Psoas muscle (tissue), 8 donors: ENCODE measurements around the gene UTY. TPM values are rescaled to one million over a fixed set of nuclear protein-coding genes. Genes with fewer than 3 reads are reported as not detected.

Experiments
- ATAC-seq, 4 donors: fragments of 200-7000 bp; cut with Tn5 transposase; one replicate each; pipeline ENCODE4 v1.9.1; 2020; ENCODE audit warnings: moderate library complexity in 3 of 4, mild to moderate bottlenecking in 2 of 4
- DNase-seq, 2 donors: peaks; one replicate each; pipeline ENCODE4 v3.0.0-alpha.2; 2020
- H3K27ac ChIP-seq: fragments of 200-600 bp; one replicate; pipeline ENCODE4 v1.8.0; 2022
- H3K27me3 ChIP-seq, 3 donors: fragments of 200-600 bp in 1 of 3; one replicate each; pipeline versions ENCODE4 v1.6.1 to v1.8.0; 2013 to 2022; ENCODE audit warnings: low read length in 2 of 3, mild to moderate bottlenecking in 2 of 3, moderate library complexity in 1 of 3; ENCODE audit not compliant: insufficient read depth in 3 of 3
- H3K36me3 ChIP-seq, 2 donors: fragments of 200-600 bp in 1 of 2; one replicate each; pipeline versions ENCODE4 v1.6.1 to v1.8.0; 2013 to 2022; ENCODE audit warnings: low read depth in 1 of 2, mild to moderate bottlenecking in 1 of 2, moderate library complexity in 1 of 2; ENCODE audit not compliant: insufficient read depth in 1 of 2
- H3K4me1 ChIP-seq: fragments of 200-600 bp; one replicate; pipeline ENCODE4 v1.8.0; 2022
- H3K4me3 ChIP-seq: fragments of 200-600 bp; one replicate; pipeline ENCODE4 v1.8.0; 2022; ENCODE audit warnings: mild to moderate bottlenecking
- H3K9me3 ChIP-seq: fragments of 200-600 bp; one replicate; pipeline ENCODE4 v1.8.0; 2022
- WGBS, 3 donors: extraction: QIAGEN DNeasy Blood & Tissue Kit; methylation state at CpG; one replicate each; pipeline versions ENCODE4 v1.1.6 to v1.1.7; 2013; 5-methylcytosine and 5-hydroxymethylcytosine counted together
- intact Hi-C, 2 donors: fragments of 100-400 bp; cut with DNase I; formaldehyde crosslinking; loops; one replicate each; pipeline versions ENCODE4 v1.11.0 to v1.14.2; 2022
- polyA plus RNA-seq, 3 donors: library from polyadenylated mRNA; stranded (reverse); fragments of 200-250 nt; gene quantifications; one replicate each; pipeline ENCODE4 v1.2.3, GENCODE V29; 2013
- total RNA-seq, 4 donors: library from RNA; stranded (reverse); fragmentation: NEBNext Ultra II Directional in 2 of 4; extraction: Animal tissue kit (Norgen Biotek cat#: 25700) in 2 of 4; gene quantifications; one replicate each; pipeline versions ENCODE4 v1.2.1 to v1.2.4, GENCODE V29; 2021 to 2023
- TF ChIP-seq, protein P1 (sequence below): fragments of 200-600 bp; IDR thresholded peaks from one replicate; pipeline ENCODE4 v1.8.0; 2022; ENCODE audit warnings: antibody characterized with exemption
- donor health status: healthy with polysubstance abuse.
- donor health status: DM: no; HTN: no; CAD: no; lungs with moderate emphysema.
- donor health status: Bipolar disorder and iron deficiency.
- donor health status: healthy.
- donor health status: DM: yes; HTN: yes; CAD: no.
- donor health status: DM: no; HTN: no; CAD: no.
- donor health status: DM: no; HTN: no; CAD: no.
- donor health status: DM: yes; HTN: yes; CAD: no.

UTY gene
- total and polyA plus RNA-seq, 7 donors: 1.3 to 4.5 TPM; not detected in 5

DNA sequence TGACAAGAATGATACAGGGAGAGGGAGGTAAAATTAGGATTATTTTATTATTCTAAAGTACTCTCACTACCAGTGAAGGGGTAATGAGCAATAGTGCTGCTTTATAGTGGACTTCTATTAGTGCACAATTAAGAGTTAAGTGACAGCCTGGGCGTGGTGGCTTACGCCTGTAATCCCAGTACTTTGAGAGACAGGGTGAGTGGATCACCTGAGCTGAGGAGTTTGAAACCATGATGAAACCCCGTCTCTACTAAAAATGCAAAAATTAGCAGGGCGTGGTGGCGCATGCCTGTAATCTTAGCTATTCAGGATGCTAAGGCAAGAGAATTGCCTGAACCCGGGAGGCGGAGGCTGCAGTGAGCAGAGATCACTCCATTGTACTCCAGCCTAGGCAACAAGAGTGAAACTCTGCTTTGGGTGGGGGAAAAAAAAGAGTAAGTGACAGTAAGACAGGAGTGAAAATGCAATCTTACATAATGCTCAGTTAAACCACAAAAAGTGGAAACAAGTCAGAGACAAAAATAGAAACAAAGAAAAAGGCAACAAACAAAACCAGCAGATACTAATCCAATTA, 98.6 kb downstream of the UTY start:
- Histone ChIP-seq H3K36me3 (no peaks in the 10 kb centered on the region), H3K9me3 (no peaks in the 10 kb centered on the region), H3K4me3 (no peak overlapping the region), H3K27me3 (no peaks in the 10 kb centered on the region), H3K4me1 (no peaks in the 10 kb centered on the region), H3K27ac (no peak overlapping the region)
- intact Hi-C loops: no loop called here
- no peak for ATAC-seq
- 90 to 93% methylated on average over 7 of the region's 7 CpGs; no CpG with 5 or more reads in 1 of the 3 donors for WGBS, 3 donors
- TF ChIP-seq, protein P1, sequence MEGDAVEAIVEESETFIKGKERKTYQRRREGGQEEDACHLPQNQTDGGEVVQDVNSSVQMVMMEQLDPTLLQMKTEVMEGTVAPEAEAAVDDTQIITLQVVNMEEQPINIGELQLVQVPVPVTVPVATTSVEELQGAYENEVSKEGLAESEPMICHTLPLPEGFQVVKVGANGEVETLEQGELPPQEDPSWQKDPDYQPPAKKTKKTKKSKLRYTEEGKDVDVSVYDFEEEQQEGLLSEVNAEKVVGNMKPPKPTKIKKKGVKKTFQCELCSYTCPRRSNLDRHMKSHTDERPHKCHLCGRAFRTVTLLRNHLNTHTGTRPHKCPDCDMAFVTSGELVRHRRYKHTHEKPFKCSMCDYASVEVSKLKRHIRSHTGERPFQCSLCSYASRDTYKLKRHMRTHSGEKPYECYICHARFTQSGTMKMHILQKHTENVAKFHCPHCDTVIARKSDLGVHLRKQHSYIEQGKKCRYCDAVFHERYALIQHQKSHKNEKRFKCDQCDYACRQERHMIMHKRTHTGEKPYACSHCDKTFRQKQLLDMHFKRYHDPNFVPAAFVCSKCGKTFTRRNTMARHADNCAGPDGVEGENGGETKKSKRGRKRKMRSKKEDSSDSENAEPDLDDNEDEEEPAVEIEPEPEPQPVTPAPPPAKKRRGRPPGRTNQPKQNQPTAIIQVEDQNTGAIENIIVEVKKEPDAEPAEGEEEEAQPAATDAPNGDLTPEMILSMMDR: no peak
- no peak for DNase-seq

DNA sequence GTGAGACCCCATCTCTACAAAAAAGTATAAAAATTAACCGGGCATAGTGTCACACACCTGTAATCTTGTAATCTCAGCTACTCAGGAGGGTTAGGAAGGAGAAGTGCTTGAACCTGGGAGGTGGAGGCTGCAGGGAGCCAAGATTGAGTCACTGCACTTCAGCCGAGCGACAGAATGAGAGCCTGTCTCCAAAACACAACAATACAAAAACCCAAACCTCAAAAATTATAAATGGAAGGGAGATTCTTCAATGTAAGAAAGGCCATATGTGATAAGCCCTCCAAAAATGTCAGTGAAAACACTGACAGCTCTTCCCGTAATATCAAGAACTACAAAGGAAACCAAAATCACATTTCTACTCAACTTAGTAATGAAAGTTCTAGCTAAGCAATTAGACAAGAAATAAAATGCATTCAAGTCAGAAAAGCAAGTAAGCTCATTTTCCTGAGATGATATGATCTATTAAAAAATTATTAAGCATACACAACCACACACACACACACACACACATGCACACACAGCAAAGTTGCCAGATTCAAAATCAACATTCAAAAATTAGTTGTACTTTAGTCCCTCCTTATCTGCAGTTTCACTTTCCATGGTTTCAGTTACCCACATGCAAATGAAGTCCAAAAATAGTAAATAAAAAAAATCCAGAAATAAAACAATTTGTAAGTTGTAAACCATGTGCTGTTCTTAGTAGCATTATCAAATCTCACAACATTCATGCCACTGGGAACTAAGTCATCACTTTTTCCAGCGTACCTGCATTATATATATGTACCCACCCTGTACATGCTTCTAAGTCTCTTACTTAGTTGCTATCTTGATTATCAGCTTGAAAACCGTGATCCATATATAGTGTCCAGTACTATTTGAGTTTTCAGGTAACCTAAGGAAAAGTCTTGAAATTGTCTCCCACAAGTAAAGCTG, 108.7 kb downstream of the UTY start:
- intact Hi-C loops: no loop called here
- no peaks in the 10 kb centered on the region for H3K36me3 ChIP-seq
- no peaks in the 10 kb centered on the region for H3K4me1 ChIP-seq
- ATAC-seq: no peak
- 87 to 90% methylated on average over 6 of the region's 6 CpGs; no CpG with 5 or more reads in 1 of the 3 donors for WGBS, 3 donors
- no peak overlapping the region for H3K4me3 ChIP-seq
- DNase-seq: no peak
- H3K27ac ChIP-seq: no peak overlapping the region
- H3K27me3 ChIP-seq: no peaks in the 10 kb centered on the region
- H3K9me3 ChIP-seq: no peaks in the 10 kb centered on the region
- TF ChIP-seq, protein P1: no peak

DNA sequence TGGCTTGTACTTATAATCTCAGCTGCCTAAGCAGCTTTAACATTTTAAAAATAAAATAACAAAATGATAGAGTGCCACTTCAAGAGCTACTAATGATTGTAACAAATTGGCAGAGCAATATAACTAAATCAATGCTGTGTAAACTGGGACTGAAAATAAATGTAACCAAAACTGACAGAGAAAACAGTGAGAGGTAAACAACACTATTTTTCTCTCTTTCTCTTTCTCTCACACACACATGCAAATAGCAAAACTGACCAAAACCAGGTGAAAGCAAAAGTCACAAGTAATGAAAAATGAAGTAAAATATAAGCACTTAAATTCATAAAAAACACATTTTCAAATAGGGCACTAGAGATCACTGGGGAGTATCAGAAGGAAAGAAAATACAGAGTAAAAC, 109.6 kb downstream of the UTY start:
- ATAC-seq: no peak
- no peaks in the 10 kb centered on the region for H3K27me3 ChIP-seq
- intact Hi-C loops: no loop called here

DNA sequence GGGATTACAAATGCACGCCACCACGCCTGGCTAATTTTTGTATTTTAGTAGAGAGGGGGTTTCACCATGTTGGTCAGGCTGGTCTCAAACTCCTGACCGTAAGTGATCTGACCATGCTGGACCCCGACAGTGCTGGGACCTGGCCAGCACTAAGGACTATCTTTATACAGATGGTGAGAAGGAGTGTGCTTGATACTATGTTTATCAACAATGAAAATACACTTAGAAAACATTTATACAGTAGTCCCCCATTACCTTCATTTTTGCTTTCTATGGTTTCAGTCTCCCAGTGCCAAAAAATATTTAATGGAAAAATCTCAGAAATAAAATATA, 111.4 kb downstream of the UTY start:
- Histone ChIP-seq H3K27me3 (no peaks in the 10 kb centered on the region), H3K36me3 (no peaks in the 10 kb centered on the region), H3K9me3 (no peaks in the 10 kb centered on the region), H3K27ac (no peak overlapping the region), H3K4me3 (no peak overlapping the region), H3K4me1 (no peaks in the 10 kb centered on the region)
- intact Hi-C loops: no loop called here
- ATAC-seq: no peak
- DNase-seq: no peak
- TF ChIP-seq, protein P1: no peak
- 91 to 99% methylated on average over 4 of the region's 4 CpGs; no CpG with 5 or more reads in 1 of the 3 donors for WGBS, 3 donors

More for the DNA sequence above, 109.6 kb downstream of the UTY start:
- no peak overlapping the region for H3K27ac ChIP-seq
- TF ChIP-seq, protein P1: no peak
- no peaks in the 10 kb centered on the region for H3K36me3 ChIP-seq
- no peaks in the 10 kb centered on the region for H3K9me3 ChIP-seq
- no peak for DNase-seq
- no peaks in the 10 kb centered on the region for H3K4me1 ChIP-seq
- no peak overlapping the region for H3K4me3 ChIP-seq
